Kasumi-1 (cell line): ENCODE data around the gene TLR6.

Experiments used
- DNase-seq, 2 experiments: peaks; one replicate each; lab custom pipeline; 2025; lab: John Stamatoyannopoulos, UW

Gene TLR6

DNA sequence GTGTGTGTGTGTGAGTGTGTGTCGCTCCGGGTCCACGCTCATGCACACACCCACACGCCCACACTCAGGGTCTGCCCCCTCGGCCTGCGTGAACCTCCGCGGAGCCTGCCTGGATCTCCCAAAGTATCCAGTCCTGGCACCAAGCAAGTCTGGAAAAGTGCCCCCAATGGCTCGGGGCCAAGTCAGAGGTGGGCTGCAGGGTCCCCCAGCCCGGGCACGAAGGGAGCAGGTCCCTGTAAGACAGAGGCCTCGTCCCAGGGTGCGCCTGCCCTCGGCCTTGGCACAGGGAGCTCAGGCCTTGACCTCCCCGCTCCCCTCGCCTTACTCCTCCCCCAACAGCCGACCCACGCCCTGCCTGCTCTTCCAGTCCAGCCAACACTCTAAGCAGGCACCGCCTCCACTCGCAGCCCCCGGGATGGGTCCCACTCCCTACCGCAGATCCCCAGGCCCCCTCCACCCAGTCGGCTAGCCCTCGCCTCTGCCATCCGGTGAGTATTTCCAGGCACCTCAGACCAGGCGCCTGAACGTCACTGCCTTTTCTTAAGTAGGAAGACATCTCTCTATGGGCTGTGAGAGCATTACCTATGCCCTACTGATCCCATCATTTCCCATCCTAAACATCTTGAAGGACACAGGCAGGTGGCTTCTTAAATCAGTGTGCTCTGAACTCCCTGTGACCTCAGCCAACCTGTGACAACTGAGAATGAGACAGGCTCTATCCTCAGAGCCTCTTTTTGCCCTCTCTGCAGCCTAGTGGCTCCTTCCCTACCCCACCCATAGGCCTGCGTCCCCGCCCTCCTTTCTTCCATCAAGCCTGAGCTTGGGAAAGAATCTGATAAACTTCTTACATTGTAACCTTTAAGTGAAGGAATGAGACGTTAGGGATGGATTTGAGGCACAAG, 11.7 kb upstream of the TLR6 start:
- DNase-seq, result no peak

DNA sequence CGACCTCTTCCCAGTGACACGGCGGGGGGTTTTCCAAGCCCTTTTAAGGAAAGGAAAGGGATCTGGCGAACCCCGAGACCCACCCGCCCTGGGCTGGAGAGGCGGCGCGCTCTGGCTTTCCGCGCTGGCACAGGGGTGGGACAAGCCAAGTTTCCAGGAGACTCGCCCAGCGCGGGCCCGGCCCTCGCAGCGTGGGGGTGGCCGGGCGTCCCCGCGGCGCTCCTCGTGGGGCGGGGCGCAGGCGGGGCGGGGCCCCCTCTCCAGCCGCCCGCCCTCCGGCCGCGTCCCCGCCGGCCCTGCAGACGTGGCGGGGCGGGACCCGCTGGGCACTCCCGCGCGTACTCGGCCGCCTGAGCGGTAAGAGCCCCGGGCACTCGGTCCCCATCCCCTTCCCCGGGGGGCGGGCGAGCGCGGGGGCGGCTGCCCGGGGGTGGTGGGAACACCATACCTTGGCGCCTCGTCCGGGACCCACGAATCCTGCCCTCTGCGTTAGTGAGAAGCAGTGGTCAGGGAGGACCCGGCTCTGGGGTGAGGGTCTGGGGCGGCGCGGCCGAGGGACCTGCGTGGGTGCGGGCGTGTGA, 11.0 kb upstream of the TLR6 start, which contains the start of gene FAM114A1:
TSS of gene FAM114A1 (plus strand) at position 329 of the 581 bp plus-strand sequence. CDS start 10,273 bp downstream, outside the sequence.
- peak; percentile 34 to 40 for DNase-seq

DNA sequence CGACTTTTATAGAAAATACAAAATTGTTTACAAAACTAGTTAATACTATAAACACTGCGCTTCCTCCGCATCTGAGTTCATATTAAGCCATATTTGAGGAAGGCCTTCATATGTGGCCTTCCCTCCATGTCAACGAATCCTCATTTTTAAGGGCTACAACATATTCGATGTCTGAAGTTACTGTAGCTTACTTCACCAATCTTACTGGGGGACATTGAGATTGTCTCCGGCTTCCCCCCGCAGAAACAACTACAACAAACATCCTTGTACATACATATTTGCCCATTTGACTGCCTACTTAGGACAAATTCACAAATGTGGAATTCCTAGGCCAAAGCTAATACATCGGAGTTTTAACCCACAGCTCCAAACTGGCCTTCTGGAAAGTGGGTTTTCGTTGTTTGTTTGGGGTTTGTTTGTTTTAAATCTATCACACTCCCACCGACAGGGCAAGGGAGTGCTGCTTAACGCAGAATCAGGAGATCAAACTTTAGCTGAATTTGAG, 10.4 kb upstream of the TLR6 start:
- DNase-seq, result no peak

DNA sequence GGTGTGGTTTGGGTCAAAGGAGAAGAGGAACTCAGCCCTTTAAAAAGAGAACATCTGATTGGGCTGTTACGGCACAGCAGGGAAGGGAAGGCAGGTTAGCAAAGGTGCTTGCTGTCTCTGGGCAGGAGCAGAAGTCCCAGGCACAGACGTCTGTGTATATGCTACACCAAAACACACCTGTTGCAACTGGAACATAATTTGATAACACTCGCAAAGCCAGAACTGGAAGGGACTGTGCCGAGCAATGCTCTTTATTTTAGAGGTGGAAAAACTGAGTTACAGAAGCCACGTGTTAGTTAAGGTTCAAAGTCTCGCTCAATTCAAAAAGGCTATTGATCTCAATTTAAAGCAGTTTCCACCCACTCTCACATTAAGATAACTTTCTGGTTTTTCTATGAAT, 8.8 kb upstream of the TLR6 start:
- no peak for DNase-seq

DNA sequence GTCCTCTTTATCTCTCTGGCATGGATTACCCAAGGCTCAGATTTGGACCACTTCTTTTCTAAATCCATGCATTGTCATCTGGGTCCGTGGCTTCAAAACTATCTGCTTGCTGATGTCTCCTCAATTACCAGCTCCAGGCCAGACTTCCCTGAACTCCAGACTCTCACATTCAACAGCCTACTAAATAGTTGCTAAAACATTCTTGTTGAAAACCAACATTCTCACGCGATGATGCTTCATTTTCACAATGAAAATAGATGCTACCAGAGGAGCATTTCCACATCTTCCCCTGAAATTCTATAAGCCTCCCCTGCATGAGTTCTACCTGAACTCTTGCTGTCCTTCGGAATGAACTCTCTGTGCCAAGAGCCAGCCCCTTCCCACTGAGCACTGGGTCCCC, 5.2 kb upstream of the TLR6 start:
- no peak for DNase-seq

DNA sequence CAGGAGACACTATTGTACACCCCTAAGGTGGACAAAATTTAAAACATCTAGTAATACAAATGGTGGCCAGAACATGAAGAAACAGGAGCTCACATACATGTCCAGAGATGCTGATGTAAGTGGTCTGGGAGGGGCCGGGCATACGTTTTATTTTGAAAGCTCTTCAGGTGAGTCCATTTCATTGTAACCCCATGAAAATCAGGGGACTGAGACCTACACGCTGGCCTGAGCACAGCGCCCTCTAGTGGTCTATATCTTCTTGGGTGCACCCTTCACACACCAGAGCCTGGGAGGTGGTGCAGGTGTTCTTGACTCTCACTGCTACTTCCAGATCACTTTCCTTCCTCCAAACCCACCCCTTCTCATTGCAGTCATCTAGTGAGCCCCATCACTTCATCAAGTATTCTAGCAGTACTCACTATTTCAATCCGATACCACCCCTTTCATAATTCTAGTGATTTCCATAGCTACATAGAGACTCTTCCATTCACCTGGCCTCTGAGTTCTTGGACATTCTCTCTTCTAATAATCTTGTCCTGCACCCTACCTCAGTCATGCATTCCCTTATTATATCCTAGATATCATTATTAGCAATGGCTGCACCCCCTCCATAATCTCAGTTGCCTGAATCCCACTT, 4.3 kb upstream of the TLR6 start:
- DNase-seq, result peak; percentile 60 to 72

DNA sequence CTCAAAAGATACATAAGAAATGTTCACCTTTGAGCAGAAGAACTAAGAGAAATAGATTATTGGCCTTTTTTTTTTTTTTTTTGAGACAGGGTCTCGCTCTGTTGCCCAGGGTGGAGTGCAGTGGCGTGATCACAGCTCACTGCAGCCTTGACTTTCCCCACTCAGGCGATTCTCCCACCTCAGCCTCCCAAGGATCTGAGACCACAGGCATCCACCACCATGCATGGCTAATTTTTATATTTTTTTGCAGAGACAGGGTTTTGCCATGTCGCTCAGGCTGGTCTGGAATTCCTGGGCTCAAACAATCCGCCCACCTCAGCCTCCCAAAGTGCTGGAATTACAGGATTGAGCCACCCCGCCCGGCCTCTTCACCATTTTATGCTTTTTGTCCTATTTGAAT, 2.9 kb upstream of the TLR6 start:
- no peak for DNase-seq

DNA sequence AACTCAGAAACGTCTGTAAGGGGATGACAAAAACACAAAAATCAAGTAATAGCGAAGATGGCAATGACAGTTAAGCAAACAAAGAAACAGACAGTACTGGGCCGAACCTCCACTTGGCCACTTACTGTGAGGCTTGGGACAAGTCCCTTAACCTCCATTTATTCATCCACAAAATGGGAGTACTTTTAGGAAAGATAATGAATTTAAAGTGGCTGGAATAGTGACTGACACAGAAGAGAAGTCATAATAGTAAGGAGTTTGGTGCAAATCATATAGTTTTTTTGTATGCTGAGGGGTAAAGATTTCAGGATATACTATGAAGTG, 1.4 kb upstream of the TLR6 start:
- DNase-seq, result no peak

DNA sequence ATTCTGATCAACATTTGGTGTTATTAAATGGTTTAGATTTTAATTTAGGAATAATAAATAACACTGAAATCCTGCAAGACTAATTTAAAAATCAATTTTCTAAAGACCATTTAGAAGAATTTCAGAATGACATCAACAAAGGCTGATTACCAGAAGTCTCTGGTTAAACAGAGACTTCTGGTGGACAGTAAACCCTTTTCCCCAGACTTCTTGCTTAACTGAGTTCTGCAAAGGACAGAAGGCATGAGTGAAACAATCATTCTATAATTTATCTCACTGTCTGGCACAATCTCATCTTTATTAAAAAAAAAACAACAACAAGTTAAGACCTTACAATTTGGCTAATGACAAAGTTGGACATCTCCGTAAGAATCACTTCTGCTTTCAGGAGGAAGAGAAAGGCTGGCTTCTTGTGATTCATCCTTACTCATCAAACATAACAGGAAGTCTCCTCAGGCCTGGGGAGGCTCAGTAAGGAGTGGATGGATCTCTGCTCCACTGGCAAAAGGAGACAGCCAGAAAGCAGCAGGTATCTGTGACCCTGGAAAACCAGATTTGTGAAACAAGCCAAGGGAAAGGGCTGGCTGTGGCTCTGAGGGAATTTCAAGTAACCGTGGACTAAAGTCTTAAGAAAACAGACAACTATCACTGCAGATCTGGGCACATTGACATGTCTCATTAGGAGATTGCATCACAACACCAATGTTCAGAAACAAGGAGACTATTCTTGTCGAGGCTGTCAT, 908 bp upstream of the TLR6 start:
- peak; percentile 89 to 90 for DNase-seq

DNA sequence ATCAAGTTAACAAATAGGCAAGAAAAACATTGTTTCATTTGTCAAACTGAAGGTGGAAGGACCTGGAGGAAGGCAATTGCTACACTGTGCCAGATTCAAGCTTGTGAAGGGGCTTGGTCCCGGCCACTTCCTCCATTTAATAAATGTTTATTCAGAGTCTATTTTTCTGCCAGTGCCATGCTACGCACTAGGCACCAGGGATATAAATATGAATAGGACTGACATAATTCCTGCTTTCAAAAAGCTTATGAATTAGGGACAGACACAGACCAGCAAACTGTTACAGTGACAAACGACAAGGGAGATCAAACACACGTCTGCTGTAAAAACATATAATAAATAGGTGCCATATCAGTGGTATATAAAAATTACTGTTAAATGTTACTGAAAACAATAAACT, 571 bp downstream of the TLR6 start:
- peak; percentile 19 to 20 for DNase-seq

DNA sequence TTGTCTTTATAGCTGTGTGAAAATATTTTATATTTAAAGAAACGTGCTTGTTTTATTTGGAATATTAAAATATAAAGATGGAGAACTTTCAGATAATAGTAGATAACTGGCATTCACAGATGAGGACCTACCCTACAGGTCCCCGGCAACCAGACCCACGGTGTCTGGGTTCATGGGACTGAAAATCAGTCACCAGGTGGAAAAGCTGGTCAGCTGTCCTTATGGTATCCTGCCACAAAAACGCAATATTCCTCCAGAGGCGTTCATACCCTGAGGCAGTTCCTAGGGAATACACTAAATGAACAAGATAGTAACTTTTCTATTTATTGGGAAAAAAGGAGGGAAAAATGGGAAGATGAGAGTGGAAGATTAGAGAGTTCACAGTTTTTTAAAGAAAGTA, 1.2 kb downstream of the TLR6 start:
- DNase-seq, result no peak

DNA sequence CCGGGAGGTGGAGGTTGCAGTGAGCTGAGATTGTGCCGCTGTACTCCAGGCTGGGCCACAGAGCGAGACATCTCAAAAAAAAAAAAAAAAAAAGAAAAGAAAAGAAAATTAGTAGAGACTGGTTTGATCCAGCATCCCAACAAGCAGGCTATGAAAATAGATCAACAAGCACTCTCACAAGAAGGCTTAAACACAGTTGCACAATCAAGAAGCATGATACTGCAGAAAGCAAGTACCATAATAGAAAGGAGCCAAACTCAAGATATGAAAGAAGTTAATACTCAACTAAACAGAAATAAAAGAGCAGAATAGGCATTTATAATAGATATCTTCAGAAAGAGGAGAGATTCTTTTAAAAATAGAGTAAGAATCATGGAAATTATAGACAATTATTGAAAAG, 10.6 kb downstream of the TLR6 start:
- no peak for DNase-seq

DNA sequence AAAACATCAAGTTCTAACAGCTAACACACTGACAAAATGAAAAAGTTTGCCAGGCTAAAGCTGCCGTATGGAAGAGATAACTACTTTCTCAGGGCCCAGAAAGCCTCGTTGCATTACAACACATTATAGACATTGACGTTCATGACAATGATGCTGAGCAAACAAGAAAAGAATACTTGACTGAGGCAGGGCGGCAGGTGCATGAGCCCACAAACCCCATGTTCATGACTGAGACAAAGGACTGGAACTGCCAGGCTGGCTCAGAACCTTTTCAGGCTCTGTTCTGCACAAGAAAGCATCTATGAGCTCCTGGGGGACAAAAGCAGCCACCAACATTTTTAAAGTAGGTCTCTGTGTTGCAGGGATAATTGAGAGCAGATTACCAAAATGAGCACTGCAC, 13.6 kb downstream of the TLR6 start:
- no peak for DNase-seq

DNA sequence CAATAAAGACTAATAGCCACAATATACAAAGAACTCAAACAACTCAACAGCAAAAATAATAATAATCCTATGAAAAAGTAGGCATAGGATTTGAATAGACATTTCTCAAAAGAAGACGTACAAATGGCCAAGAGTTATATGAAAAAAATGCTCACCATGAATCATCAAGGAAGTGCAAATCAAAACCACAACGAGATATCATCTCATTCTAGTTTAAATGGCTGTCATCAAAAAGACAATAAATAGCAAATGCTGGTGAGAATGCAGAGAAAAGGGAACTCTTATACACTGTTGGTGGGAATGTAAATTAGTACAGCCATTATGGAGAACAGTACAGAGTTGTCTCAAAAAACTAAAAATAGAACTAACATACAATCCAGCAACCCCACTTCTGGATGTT, 18.8 kb downstream of the TLR6 start:
- peak in 1 of 2 experiments; percentile 8 for DNase-seq

DNA sequence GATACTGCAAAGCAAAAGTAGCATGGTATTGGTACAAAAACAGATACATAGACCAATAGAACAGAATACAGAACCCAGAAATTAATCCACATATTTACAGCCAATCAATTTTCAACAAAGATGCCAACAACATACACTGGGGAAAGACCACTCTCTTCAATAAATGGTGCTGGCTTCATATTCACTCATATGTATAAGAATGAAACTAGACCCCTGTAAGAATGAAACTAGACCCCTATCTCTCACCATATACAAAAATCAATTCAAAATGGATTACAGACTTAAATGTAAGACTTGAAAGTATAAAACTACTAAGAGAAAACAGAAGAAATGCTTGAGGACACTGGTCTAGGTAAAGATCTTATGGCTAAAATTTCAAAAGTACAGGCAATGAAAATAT, 19.3 kb downstream of the TLR6 start:
- DNase-seq, result no peak

DNA sequence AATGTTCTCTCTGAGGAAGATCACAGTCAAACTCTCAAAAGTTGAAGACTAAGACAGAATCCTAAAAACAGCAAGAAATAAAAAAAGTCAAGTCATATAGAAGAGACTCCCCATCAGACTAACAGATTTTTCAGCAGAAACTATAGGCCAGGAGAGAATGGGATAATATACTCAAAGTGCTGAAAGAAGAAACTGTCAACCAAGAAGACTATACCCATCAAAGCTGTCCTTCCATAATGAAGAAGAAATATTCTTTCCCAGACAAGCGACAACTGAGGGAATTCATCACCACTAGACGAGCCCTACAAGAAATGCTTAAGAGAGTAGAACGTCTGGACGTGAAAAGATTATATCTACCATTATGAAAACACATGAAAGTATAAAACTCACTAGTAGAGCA, 22.0 kb downstream of the TLR6 start:
- DNase-seq, result no peak

DNA sequence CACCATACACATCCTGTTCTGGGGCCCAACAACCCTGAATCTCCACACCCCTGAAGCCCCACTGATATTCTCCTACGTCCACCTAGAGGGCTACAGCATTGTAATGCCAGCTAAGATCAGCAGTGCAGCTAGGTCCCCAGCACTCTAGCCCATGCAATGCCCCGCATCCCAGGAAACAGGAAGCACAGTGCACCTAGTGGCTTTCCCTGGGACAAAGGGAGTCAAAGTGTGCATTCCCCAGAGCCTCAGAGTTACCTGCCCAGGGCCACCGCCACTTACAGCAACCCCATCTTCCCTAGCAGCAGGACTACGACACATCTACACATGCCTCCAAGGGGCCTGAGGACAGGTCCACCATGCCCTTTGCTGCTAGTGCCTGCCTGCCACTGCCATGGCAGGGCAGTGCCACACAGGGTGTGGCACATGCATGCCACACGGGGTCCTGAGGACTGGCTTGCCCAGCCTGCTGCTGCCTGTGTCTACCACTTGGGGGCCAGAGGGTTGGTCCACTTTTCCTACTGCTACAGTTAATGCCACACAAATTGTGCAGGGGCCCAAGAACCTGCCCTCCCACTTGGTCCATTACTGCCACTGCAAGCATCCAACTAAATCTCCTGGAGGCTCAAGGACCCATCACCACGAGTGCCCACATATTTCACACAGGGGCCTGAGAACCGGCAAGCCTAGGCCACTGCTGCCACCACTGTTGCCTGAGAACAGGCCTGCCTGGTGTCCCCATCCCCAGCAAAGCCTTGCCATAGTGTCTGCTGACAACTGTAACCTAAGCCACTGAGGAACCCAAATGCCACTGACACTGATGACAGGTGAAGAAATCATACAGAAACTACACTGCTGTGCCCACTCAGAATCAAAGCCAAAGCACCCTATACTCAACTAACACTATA, 23.7 kb downstream of the TLR6 start:
- no peak for DNase-seq

DNA sequence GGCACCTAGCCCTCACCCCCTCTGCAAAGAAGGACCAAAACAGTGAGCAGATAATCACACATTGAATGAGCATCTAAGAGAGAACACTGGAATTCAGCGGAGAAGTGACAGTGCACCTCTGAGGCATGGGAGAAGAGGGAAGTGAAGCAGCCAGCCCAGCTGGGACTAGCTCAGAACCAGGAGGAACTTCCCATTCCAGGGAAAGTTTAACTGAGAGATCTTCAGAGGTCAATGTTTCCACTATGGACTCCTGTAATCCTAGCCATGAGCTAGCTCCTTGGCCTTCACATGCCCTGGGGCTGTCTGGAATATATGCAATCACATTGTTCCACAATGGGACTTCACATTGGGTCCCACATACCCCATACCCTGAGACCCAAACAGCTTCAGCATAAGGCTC, 24.4 kb downstream of the TLR6 start:
- DNase-seq, result no peak

DNA sequence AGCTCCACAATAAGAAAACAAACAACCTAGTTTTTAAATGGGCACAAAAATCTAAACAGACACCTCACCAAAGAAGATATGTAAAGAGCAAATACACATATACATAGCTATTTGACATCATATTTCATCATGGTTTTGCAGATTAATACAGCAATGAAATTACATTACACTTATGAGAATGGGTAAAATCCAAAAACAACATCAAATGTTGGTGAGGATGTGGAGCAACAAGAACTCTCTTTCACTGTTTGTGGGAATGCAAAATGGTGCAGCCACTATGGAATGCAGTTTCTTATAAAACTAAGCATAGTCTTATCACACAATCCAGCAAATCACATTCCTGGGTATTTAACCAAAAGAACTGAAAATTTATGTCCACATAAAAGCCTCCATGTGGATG, 25.0 kb downstream of the TLR6 start:
- DNase-seq, result no peak

DNA sequence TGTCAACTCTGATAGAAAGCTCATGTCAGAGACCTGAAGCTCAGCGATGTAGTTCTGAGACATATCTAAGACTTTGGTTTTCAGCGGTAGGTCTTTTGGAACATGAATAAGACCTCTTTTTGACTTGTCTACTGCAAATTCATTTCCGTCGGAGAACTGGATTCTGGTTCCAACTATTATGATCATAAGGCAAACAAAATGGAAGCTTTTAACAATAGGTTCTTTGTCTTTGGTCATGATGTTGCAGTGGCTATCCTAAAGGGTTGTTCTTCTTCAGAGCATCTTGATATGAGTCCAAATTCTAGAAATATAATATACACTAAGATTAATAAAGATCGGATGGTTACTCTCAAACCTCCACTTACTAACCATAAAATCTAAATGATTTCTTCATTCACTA, 27.4 kb downstream of the TLR6 start:
- no peak for DNase-seq

DNA sequence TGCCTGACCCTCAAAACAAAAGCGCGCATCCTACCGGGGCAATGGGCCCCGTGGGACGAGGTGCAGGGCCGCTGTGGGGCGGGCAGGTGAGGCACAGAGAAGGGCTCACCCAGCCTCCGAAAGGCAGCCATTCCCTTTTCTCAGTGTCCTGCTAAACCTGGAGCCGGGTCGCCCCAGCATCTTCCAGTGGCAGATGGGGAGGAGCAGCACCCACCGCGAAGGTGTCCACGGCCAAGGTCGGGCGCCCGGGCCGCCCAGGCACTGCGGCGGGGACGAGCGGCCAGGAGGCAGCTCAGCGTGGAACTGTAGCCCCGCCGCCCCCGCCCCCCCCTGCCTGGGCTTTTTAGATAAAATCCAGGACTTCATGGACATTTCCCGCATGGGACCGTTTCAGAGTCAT, 32.9 kb downstream of the TLR6 start:
- DNase-seq, result no peak
